HG03064 (cell line): ENCODE results near the gene AUTS2.
"Not testable (repeated sequence)": the region's sequence is repeated elsewhere in the genome, so short reads cannot be mapped to it uniquely, and the experiment has no call there.

Source experiments
- ATAC-seq: cut with Tn5 transposase; IDR thresholded peaks from one replicate; pipeline ENCODE4 v1.9.1; 2021; ENCODE audit warnings: low read depth; ENCODE audit not compliant: unreplicated experiment

The AUTS2 gene

GRCh38 chr7:70589010-70589409, 990.7 kb downstream of the AUTS2 start:
- ATAC-seq, result no peak

- ATAC-seq, result no peak
Observed at GRCh38 chr7:70589590-70589989, 991.3 kb downstream of the AUTS2 start.

- no peak for ATAC-seq
Observed at GRCh38 chr7:70590126-70590854, 992.0 kb downstream of the AUTS2 start.

GRCh38 chr7:70591643-70592042, 993.4 kb downstream of the AUTS2 start:
- ATAC-seq, result no peak

GRCh38 chr7:70592171-70592570, 993.9 kb downstream of the AUTS2 start:
- ATAC-seq, result no peak

- ATAC-seq, result no peak
Observed at GRCh38 chr7:70594170-70594569, 995.9 kb downstream of the AUTS2 start.

- ATAC-seq, result not testable (repeated sequence)
Observed at GRCh38 chr7:70594885-70595284, 996.6 kb downstream of the AUTS2 start.

GRCh38 chr7:70595370-70595754, 997.1 kb downstream of the AUTS2 start:
- no peak for ATAC-seq

- ATAC-seq, result no peak
Observed at GRCh38 chr7:70595755-70596597, 997.7 kb downstream of the AUTS2 start.

- no peak for ATAC-seq
Observed at GRCh38 chr7:70596598-70596913, 998.3 kb downstream of the AUTS2 start.

GRCh38 chr7:70597066-70597465, 998.8 kb downstream of the AUTS2 start:
- ATAC-seq, result no peak

GRCh38 chr7:70598976-70599375, 1000.7 kb downstream of the AUTS2 start:
- no peak for ATAC-seq

GRCh38 chr7:70599446-70600190, 1001.3 kb downstream of the AUTS2 start:
- ATAC-seq, result no peak

GRCh38 chr7:70600993-70601392, 1002.7 kb downstream of the AUTS2 start:
- ATAC-seq, result no peak

- ATAC-seq, result no peak
Observed at GRCh38 chr7:70602117-70602516, 1003.8 kb downstream of the AUTS2 start.

- ATAC-seq, result no peak
Observed at GRCh38 chr7:70607281-70607680, 1009.0 kb downstream of the AUTS2 start.

- ATAC-seq, result no peak
Observed at GRCh38 chr7:70607759-70608158, 1009.5 kb downstream of the AUTS2 start.

GRCh38 chr7:70608229-70608628, 1010.0 kb downstream of the AUTS2 start:
- no peak for ATAC-seq

GRCh38 chr7:70612811-70613210, 1014.5 kb downstream of the AUTS2 start:
- no peak for ATAC-seq

GRCh38 chr7:70614237-70615045, 1016.2 kb downstream of the AUTS2 start:
- no peak for ATAC-seq
